ENCODE data around the gene ARID1B. TPM values are rescaled to one million over a fixed set of nuclear protein-coding genes. Genes with fewer than 3 reads are reported as not detected.

The ARID1B gene
- total and polyA plus RNA-seq, 7 experiments from 2014 or later, result 17.5 to 164 (median 139) TPM

GRCh38 chr6:156809446-156810178, 32.4 kb downstream of the ARID1B start:
- Mint-ChIP-seq H3K27me3 (no peaks in the 10 kb centered on the region), H3K36me3 (peaks cover 3 to 10% (median 7%) of the 10 kb centered on the region in 5 donors), H3K9me3 (peaks cover 0 to 6% (median 1%) of the 10 kb centered on the region in 11 donors), H3K4me3 (peak overlapping the region in 8 of 10 donors; percentile 6 to 61 (median 30)), H3K4me1 (peaks cover 34 to 95% (median 90%) of the 10 kb centered on the region in 7 donors), H3K27ac (peak overlapping the region in 5 of 9 donors; percentile 6 to 60 (median 48))
- Histone ChIP-seq H3K27ac (ENCODE audit: low read depth, low read length) (no peak overlapping the region), H3K4me1 (ENCODE audit: control insufficient read depth in 2 of 2, insufficient read depth in 2 of 2, low read length in 2 of 2) (peaks cover 4 to 36% of the 10 kb centered on the region in 2 donors), H3K9me3 (ENCODE audit: control insufficient read depth in 2 of 3, low read length in 3 of 3) (no peaks in the 10 kb centered on the region), H3K4me3 (ENCODE audit: low read length) (no peak overlapping the region), H3K27me3 (ENCODE audit: control insufficient read depth in 2 of 2, insufficient read depth in 2 of 2, low read length in 2 of 2) (no peaks in the 10 kb centered on the region), H3K36me3 (ENCODE audit: control insufficient read depth in 2 of 3, insufficient read depth in 3 of 3, low read length in 3 of 3) (no peaks in the 10 kb centered on the region)
- no peak for DNase-seq
- intact Hi-C loops (cut with micrococcal nuclease), result no loop called here
- no peak for ATAC-seq
- POLR2A ChIA-PET, result no interaction called here
- CTCF ChIA-PET, result no interaction called here

DNA sequence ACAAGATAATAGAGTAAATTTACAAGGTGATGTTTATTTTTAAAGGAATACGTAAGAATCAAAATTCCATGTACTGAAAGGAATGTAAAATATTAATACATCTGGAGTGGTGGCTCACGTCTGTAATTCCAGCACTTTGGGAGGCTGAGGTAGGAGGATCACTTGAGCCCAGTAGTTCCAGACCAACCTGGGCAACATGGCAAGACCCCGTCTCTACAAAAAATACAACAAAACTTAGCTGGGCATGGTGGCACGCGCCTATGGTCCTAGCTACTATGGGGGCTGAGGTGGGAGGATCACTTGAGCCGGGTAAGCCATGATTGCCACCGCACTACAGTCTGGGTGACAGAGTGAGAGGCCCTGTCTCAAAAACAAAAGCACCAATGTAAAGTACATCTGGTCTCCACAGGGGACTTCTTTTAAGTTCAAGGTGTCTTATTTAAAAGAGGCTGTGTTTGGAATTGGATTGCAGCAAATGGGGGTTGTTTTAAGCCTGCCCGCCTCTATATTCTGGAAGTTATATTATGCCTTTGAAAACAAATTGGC, 36.9 kb downstream of the ARID1B start:
- Histone ChIP-seq H3K36me3 (ENCODE audit: control insufficient read depth in 2 of 3, insufficient read depth in 3 of 3, low read length in 3 of 3) (no peaks in the 10 kb centered on the region), H3K27ac (ENCODE audit: low read depth, low read length) (no peak overlapping the region), H3K27me3 (ENCODE audit: control insufficient read depth in 2 of 2, insufficient read depth in 2 of 2, low read length in 2 of 2) (no peaks in the 10 kb centered on the region), H3K4me1 (ENCODE audit: control insufficient read depth in 2 of 2, insufficient read depth in 2 of 2, low read length in 2 of 2) (peaks cover 14 to 52% of the 10 kb centered on the region in 2 donors), H3K9me3 (ENCODE audit: control insufficient read depth in 2 of 3, low read length in 3 of 3) (no peaks in the 10 kb centered on the region), H3K4me3 (ENCODE audit: low read length) (no peak overlapping the region)
- Mint-ChIP-seq H3K4me3 (peak overlapping the region in 7 of 10 donors; percentile 6 to 35 (median 28)), H3K27me3 (no peaks in the 10 kb centered on the region), H3K9me3 (peaks cover 0 to 6% (median 1%) of the 10 kb centered on the region in 11 donors), H3K27ac (peak overlapping the region in 2 of 9 donors; percentile 4 to 11), H3K4me1 (peaks cover 27 to 96% (median 89%) of the 10 kb centered on the region in 7 donors), H3K36me3 (peaks cover 3 to 10% (median 7%) of the 10 kb centered on the region in 5 donors)
- POLR2A ChIA-PET, result no interaction called here
- intact Hi-C loops (cut with micrococcal nuclease), result no loop called here
- ATAC-seq, result no peak
- CTCF ChIA-PET, result no interaction called here
- no peak for DNase-seq

DNA sequence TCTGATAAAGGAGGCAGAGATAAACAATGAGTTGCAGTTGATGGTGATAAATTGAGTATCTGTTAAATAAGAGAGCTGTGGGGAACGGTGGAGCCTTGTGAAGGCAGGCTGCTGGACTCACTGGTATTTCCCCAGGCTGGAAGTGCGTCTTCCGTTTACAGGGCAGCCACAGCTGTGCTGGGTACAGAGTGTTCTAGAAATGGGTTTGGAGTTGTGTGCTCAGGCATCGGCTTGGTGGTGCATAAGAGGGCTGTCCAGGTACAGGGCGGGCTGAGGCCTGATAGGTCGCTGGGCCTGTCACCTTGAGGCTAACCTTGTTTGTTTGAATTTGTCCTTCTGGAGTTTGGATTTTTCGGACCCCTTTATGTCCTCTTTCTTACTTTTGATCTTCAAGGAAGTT, 39.3 kb downstream of the ARID1B start:
- ChIA-PET CTCF (interaction anchor here (0.9 kb wide), 1 partner anchor 108 kb away, joined by 3 read pairs; no protein-coding TSS in a partner anchor), POLR2A (no interaction called here)
- H3K27ac ChIP-seq (ENCODE audit: low read depth, low read length), result no peak overlapping the region
- Mint-ChIP-seq H3K27ac (peak overlapping the region in 4 of 9 donors; percentile 41 to 66 (median 47)), H3K9me3 (no peaks in the 10 kb centered on the region), H3K4me1 (peaks cover 28 to 94% (median 88%) of the 10 kb centered on the region in 7 donors), H3K4me3 (peak overlapping the region in 6 of 10 donors; percentile 3 to 53 (median 40)), H3K27me3 (no peaks in the 10 kb centered on the region), H3K36me3 (peaks cover 0 to 4% (median 0%) of the 10 kb centered on the region in 5 donors)
- intact Hi-C loops (cut with micrococcal nuclease), result no loop called here
- no peaks in the 10 kb centered on the region for H3K27me3 ChIP-seq (ENCODE audit: control insufficient read depth in 2 of 2, insufficient read depth in 2 of 2, low read length in 2 of 2)
- H3K9me3 ChIP-seq (ENCODE audit: control insufficient read depth in 2 of 3, low read length in 3 of 3), result no peaks in the 10 kb centered on the region
- H3K36me3 ChIP-seq (ENCODE audit: control insufficient read depth in 2 of 3, insufficient read depth in 3 of 3, low read length in 3 of 3), result no peaks in the 10 kb centered on the region
- H3K4me1 ChIP-seq (ENCODE audit: control insufficient read depth in 2 of 2, insufficient read depth in 2 of 2, low read length in 2 of 2), result peaks cover 27 to 38% of the 10 kb centered on the region in 2 donors
- ATAC-seq, result peak; percentile 57
- DNase-seq, result no peak
- no peak overlapping the region for H3K4me3 ChIP-seq (ENCODE audit: low read length)

GRCh38 chr6:156820089-156820798, 43.1 kb downstream of the ARID1B start:
- H3K4me3 ChIP-seq (ENCODE audit: low read length), result no peak overlapping the region
- no peaks in the 10 kb centered on the region for H3K9me3 ChIP-seq (ENCODE audit: control insufficient read depth in 2 of 3, low read length in 3 of 3)
- Mint-ChIP-seq H3K9me3 (no peaks in the 10 kb centered on the region), H3K4me1 (peaks cover 31 to 97% (median 90%) of the 10 kb centered on the region in 7 donors), H3K27ac (peak overlapping the region in 4 of 9 donors; percentile 67 to 69 (median 68)), H3K4me3 (peak overlapping the region in 6 of 10 donors; percentile 12 to 46 (median 26)), H3K27me3 (no peaks in the 10 kb centered on the region), H3K36me3 (peaks cover 0 to 14% (median 9%) of the 10 kb centered on the region in 5 donors)
- ATAC-seq (no peak), DNase-seq (no peak)
- intact Hi-C loops (cut with micrococcal nuclease), result no loop called here
- ChIA-PET POLR2A (no interaction called here), CTCF (no interaction called here)
- no peak overlapping the region for H3K27ac ChIP-seq (ENCODE audit: low read depth, low read length)
- H3K4me1 ChIP-seq (ENCODE audit: control insufficient read depth in 2 of 2, insufficient read depth in 2 of 2, low read length in 2 of 2), result peaks cover 31 to 41% of the 10 kb centered on the region in 2 donors
- H3K27me3 ChIP-seq (ENCODE audit: control insufficient read depth in 2 of 2, insufficient read depth in 2 of 2, low read length in 2 of 2), result no peaks in the 10 kb centered on the region
- no peaks in the 10 kb centered on the region for H3K36me3 ChIP-seq (ENCODE audit: control insufficient read depth in 2 of 3, insufficient read depth in 3 of 3, low read length in 3 of 3)

GRCh38 chr6:156821707-156822106, 44.5 kb downstream of the ARID1B start:
- Histone ChIP-seq H3K27ac (ENCODE audit: low read depth, low read length) (no peak overlapping the region), H3K4me1 (ENCODE audit: control insufficient read depth in 2 of 2, insufficient read depth in 2 of 2, low read length in 2 of 2) (peaks cover 31 to 36% of the 10 kb centered on the region in 2 donors), H3K4me3 (ENCODE audit: low read length) (no peak overlapping the region), H3K36me3 (ENCODE audit: control insufficient read depth in 2 of 3, insufficient read depth in 3 of 3, low read length in 3 of 3) (no peaks in the 10 kb centered on the region), H3K27me3 (ENCODE audit: control insufficient read depth in 2 of 2, insufficient read depth in 2 of 2, low read length in 2 of 2) (no peaks in the 10 kb centered on the region), H3K9me3 (ENCODE audit: control insufficient read depth in 2 of 3, low read length in 3 of 3) (no peaks in the 10 kb centered on the region)
- Mint-ChIP-seq H3K27me3 (no peaks in the 10 kb centered on the region), H3K4me1 (peaks cover 34 to 97% (median 90%) of the 10 kb centered on the region in 7 donors), H3K27ac (peak overlapping the region in 2 of 9 donors; percentile 5 to 22), H3K36me3 (peaks cover 0 to 15% (median 9%) of the 10 kb centered on the region in 5 donors), H3K4me3 (peak overlapping the region in 4 of 10 donors; percentile 8 to 46 (median 32)), H3K9me3 (no peaks in the 10 kb centered on the region)
- ChIA-PET POLR2A (no interaction called here), CTCF (no interaction called here)
- DNase-seq (no peak), ATAC-seq (no peak)
- intact Hi-C loops (cut with micrococcal nuclease), result no loop called here

GRCh38 chr6:156822747-156823206, 45.6 kb downstream of the ARID1B start:
- ChIA-PET CTCF (no interaction called here), POLR2A (no interaction called here)
- H3K36me3 Mint-ChIP-seq, result peaks cover 0 to 17% (median 9%) of the 10 kb centered on the region in 5 donors
- ATAC-seq (peak; percentile 42), DNase-seq (no peak)
- H3K4me3 ChIP-seq (ENCODE audit: low read length), result no peak overlapping the region
- no peaks in the 10 kb centered on the region for H3K27me3 Mint-ChIP-seq
- peak overlapping the region in 7 of 10 donors; percentile 16 to 68 (median 40) for H3K4me3 Mint-ChIP-seq
- H3K4me1 Mint-ChIP-seq, result peaks cover 36 to 96% (median 90%) of the 10 kb centered on the region in 7 donors
- peak overlapping the region in 5 of 9 donors; percentile 22 to 85 (median 60) for H3K27ac Mint-ChIP-seq
- no peaks in the 10 kb centered on the region for H3K9me3 ChIP-seq (ENCODE audit: control insufficient read depth in 2 of 3, low read length in 3 of 3)
- intact Hi-C loops (cut with micrococcal nuclease), result no loop called here
- H3K36me3 ChIP-seq (ENCODE audit: control insufficient read depth in 2 of 3, insufficient read depth in 3 of 3, low read length in 3 of 3), result no peaks in the 10 kb centered on the region
- H3K27ac ChIP-seq (ENCODE audit: low read depth, low read length), result no peak overlapping the region
- peaks cover 33 to 36% of the 10 kb centered on the region in 2 donors for H3K4me1 ChIP-seq (ENCODE audit: control insufficient read depth in 2 of 2, insufficient read depth in 2 of 2, low read length in 2 of 2)
- H3K27me3 ChIP-seq (ENCODE audit: control insufficient read depth in 2 of 2, insufficient read depth in 2 of 2, low read length in 2 of 2), result no peaks in the 10 kb centered on the region
- H3K9me3 Mint-ChIP-seq, result no peaks in the 10 kb centered on the region

All from naive thymus-derived CD4-positive, alpha-beta T cell (primary cell).